Astrocyte of the spinal cord (primary cell): ENCODE data around the gene IDH3A.

Experiments
- DNase-seq: peaks from one replicate; pipeline ENCODE4 v3.0.0; 2011; ENCODE audit warnings: low read depth, low spot score
- H3K4me3 ChIP-seq: 2 replicates; pipeline ENCODE4 v1.5.1; 2011; ENCODE audit warnings: low read depth, mild to moderate bottlenecking, low read length, moderate library complexity
- CTCF ChIP-seq: IDR thresholded peaks from 2 replicates; pipeline ENCODE4 v1.5.1; 2012; ENCODE audit warnings: low read depth, mild to moderate bottlenecking, low read length, inconsistent platforms
- in situ Hi-C: cut with HindIII; loops from 2 replicates; pipeline ENCODE4 v1.10.0; 2017; ENCODE audit warnings: low sequenced_read_pairs

Gene IDH3A

GRCh38 chr15:78110096-78110495, 39.1 kb upstream of the IDH3A start:
- no peak for DNase-seq
- in situ Hi-C loops = no loop called here
- no peak overlapping the region for H3K4me3 ChIP-seq
- no peak for TF ChIP-seq CTCF

DNA sequence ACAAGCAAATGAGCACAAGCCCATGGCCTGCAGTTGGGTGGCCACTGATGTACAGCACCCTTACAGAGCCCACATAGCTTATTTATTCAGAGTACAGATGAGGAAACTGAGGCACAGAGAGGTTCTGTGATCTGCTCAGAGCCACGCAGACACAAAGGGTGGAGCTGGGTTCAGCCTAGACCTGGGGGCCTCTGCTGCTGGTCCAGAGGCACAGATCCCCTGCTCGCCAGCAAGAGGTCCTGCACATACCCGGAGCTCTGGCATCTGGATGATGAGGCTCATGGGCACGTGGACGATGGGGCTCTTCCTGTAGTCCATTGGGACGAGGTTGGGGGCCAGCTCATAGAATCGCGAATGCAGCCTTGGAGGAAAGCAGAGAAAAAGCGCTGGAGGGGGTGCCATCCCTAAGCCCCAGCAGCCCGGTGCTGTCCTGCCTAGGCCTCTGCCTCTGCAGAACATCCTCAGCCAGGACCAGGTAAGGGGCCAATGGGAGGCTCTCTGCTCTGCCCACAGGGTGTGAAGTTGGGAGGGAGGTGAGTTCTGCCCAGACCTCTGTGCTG, 38.2 kb upstream of the IDH3A start:
- no peak for DNase-seq
- no peak overlapping the region for H3K4me3 ChIP-seq
- no peak for TF ChIP-seq CTCF
- in situ Hi-C loops = no loop called here

DNA sequence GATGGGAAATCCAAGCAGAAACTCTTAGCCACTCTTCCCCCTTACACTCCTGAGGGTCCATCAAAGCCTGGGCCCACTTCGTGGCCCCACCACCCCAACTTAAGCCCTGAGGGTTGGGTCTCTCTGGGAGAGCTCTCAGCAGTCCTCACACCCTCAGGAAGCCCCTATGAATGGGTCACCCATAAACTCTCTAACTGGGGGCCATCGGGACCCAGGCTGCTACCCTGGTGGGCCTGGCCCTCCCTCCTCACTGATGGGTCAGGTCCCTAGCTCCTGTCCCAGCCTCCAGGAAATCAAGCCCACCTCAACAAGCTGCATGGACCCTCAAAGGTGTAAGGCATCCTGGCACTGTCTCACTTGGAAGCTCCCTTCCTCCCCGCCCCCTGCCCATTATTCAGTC, 37.4 kb upstream of the IDH3A start:
- in situ Hi-C loops = no loop called here
- TF ChIP-seq CTCF = no peak
- no peak overlapping the region for H3K4me3 ChIP-seq
- DNase-seq = no peak

DNA sequence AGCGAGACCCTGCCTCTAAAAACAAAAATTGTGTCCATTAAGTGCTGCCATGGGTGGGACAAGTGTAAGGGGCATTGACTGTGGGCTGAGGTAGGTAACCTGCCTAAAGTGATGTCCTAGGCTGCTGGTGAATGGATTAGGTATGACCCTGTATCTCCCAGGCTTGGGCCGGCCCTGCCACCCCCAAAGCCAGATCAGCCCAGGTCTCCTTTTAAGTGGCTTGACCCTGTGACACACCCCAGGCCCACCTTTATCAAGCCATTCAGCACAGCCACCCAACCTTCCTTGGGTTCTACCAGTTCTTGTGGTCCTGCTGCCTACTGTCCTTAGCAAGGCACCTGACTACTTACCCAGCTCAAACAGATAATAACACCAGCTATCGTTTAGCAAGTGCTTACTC, 36.6 kb upstream of the IDH3A start:
- in situ Hi-C loops = no loop called here
- no peak for TF ChIP-seq CTCF
- no peak for DNase-seq
- H3K4me3 ChIP-seq = no peak overlapping the region

DNA sequence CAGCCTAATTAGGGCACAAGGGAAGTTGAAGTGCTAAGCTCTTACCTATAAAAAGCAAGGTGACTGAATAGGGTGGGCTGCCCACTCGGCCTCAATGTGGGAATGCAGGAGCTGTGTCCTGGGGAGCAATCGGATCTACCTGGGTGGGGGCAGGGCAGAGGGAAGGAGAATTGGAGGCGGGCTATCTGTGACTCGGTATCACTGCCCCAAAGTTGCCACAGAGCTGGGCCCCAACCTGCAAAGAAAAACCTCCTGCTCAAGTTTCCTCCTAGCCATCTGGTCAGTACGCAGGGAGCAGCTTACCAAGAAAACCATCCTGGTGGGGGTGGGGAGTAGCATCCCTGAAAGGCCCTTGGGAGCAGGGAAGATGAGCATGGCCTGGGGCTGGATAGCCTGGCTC, 28.6 kb upstream of the IDH3A start:
- in situ Hi-C loops = no loop called here
- no peak for TF ChIP-seq CTCF
- DNase-seq = no peak
- no peak overlapping the region for H3K4me3 ChIP-seq

DNA sequence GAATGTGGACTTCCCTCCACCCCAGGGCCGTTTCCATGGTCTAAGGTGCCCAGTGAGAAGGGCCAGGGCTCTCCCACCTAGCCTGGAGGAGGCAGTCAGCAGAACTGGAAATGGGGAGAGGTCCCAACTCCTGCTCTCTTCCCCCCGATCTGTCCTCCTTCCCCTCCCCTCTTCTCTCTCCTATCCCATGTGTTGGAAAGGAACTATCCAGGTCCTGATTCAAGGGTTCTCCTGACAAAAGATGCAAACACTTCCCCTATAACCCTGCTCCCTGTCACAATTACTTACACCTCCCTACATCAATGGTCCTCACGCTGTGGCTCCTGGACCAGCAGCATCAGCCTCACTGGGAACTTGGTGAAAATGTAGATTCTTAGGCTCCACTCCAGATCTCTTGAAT, 23.9 kb upstream of the IDH3A start:
- TF ChIP-seq CTCF = no peak
- no peak for DNase-seq
- no peak overlapping the region for H3K4me3 ChIP-seq
- in situ Hi-C loops = no loop called here

DNA sequence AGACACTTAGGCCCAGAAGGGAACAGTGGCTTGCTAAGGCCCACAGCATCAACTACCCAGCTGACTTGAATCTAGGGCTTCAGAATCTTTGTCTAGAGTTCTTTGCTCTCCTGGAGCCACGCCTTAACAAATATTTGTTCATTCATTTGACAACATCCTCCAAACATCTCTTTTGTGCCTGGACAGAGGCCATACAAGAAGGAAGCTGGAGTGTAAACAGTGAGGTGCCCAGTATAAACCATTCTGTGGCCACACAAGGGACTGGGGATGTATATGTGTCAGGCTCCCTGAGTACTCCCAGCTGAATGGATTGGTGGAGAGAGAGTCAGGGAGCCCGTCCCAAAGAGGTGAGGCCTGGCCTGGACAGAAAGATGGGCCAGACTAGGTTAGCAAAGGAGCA, 21.3 kb upstream of the IDH3A start:
- H3K4me3 ChIP-seq = no peak overlapping the region
- in situ Hi-C loops = no loop called here
- DNase-seq = no peak
- TF ChIP-seq CTCF = no peak
